H1 (cell line): ENCODE measurements around the gene AMH. TPM values are rescaled to one million over a fixed set of nuclear protein-coding genes. Genes with fewer than 3 reads are reported as not detected.

Source experiments
- CTCF ChIA-PET: fragments of 300-600 bp; sonication (Branson Sonifier 250); formaldehyde crosslinking; loops from one replicate; lab custom pipeline; 2021; ENCODE audit not compliant: partially characterized antibody; lab: Charles Lee
- POLR2A ChIA-PET: fragments of 300-600 bp; sonication (Branson Sonifier 250); formaldehyde crosslinking; loops from one replicate; lab custom pipeline; 2021; ENCODE audit warnings: inconsistent platforms; ENCODE audit not compliant: partially characterized antibody; lab: Charles Lee
- DNase-seq, 2 experiments: peaks; one replicate each; pipeline versions ENCODE4 v3.0.0 to v3.0.0-alpha.2; 2010 to 2022; ENCODE audit warnings: low spot score in 2 of 2, low read depth in 1 of 2, mixed read lengths in 1 of 2
- FAIRE-seq: peaks from 2 replicates; lab custom pipeline; 2011; peaks lifted over from hg19 to GRCh38; lab: Jason Lieb, UNC
- H2AFZ ChIP-seq: 2 replicates; pipeline ENCODE4 v1.8.1; 2012; ENCODE audit warnings: low read length, inconsistent platforms
- H2AK5ac ChIP-seq: 2 replicates; pipeline ENCODE4 v1.6.1; 2013; ENCODE audit warnings: low read depth, low read length
- H2BK120ac ChIP-seq: replicated peaks from 2 replicates; pipeline ENCODE3; 2013; ENCODE audit warnings: low read depth, low read length, inconsistent platforms
- H2BK12ac ChIP-seq: 2 replicates; pipeline ENCODE4 v1.6.1; 2013; ENCODE audit warnings: low read depth, low read length
- H2BK15ac ChIP-seq: 2 replicates; pipeline ENCODE4 v1.6.1; 2013; ENCODE audit warnings: low read length
- H2BK20ac ChIP-seq: 2 replicates; pipeline ENCODE4 v1.6.1; 2013; ENCODE audit warnings: low read length
- H2BK5ac ChIP-seq: 2 replicates; pipeline ENCODE4 v1.6.1; 2013; ENCODE audit warnings: low read depth, low read length
- H3K14ac ChIP-seq: 2 replicates; pipeline ENCODE4 v1.6.1; 2013; ENCODE audit warnings: inconsistent platforms; ENCODE audit not compliant: insufficient read length
- H3K18ac ChIP-seq: 2 replicates; pipeline ENCODE4 v1.6.1; 2013; ENCODE audit warnings: low read length; ENCODE audit errors: extremely low read depth
- H3K23ac ChIP-seq: 2 replicates; pipeline ENCODE4 v1.6.1; 2013; ENCODE audit warnings: inconsistent platforms; ENCODE audit not compliant: insufficient read length
- H3K23me2 ChIP-seq: 2 replicates; pipeline ENCODE4 v1.6.1; 2013; ENCODE audit warnings: low read depth, low read length
- H3K27ac ChIP-seq: 2 replicates; pipeline ENCODE4 v1.6.1; 2011; ENCODE audit warnings: low read depth, low read length, inconsistent platforms
- H3K27me3 ChIP-seq, 4 experiments: replicated peaks in 1 of 4; 1 replicate in 1 of 4; 2 replicates in 3 of 4; pipeline versions ENCODE4 v1.6.1 to v1.8.1; 2011 to 2013; ENCODE audit warnings: low read length in 3 of 4, mild to moderate bottlenecking in 3 of 4, inconsistent platforms in 2 of 4, mixed read lengths in 2 of 4, moderate library complexity in 1 of 4; ENCODE audit not compliant: control insufficient read depth in 3 of 4, insufficient read depth in 3 of 4; ENCODE audit errors: extremely low read depth in 1 of 4
- H3K36me3 ChIP-seq, 4 experiments: 2 replicates each; pipeline versions ENCODE4 v1.6.1 to v1.8.1; 2011 to 2013; ENCODE audit warnings: mild to moderate bottlenecking in 4 of 4, low read length in 3 of 4, moderate library complexity in 2 of 4, control low read depth in 1 of 4, inconsistent platforms in 1 of 4; ENCODE audit not compliant: insufficient read depth in 4 of 4, control insufficient read depth in 2 of 4
- H3K4ac ChIP-seq: replicated peaks from 2 replicates; pipeline ENCODE3; 2013; ENCODE audit warnings: low read length, low read depth, mixed read lengths, inconsistent platforms; ENCODE audit not compliant: insufficient read length
- H3K4me1 ChIP-seq, 4 experiments: replicated peaks in 1 of 4; 1 replicate in 1 of 4; 2 replicates in 3 of 4; pipeline versions ENCODE4 v1.6.1 to v1.8.1; 2011 to 2013; ENCODE audit warnings: low read length in 3 of 4, inconsistent platforms in 2 of 4, mixed read lengths in 1 of 4; ENCODE audit not compliant: insufficient read depth in 4 of 4, control insufficient read depth in 3 of 4
- H3K4me2 ChIP-seq, 2 experiments: 2 replicates each; pipeline versions ENCODE4 v1.6.1 to v1.8.1; 2011 to 2013; ENCODE audit warnings: low read depth in 2 of 2, low read length in 2 of 2, control low read depth in 1 of 2, inconsistent platforms in 1 of 2, mild to moderate bottlenecking in 1 of 2; ENCODE audit not compliant: insufficient read depth in 1 of 2
- H3K4me3 ChIP-seq, 4 experiments: fragments of 200-600, 300-600 bp in 1 of 4; sonication (generic), shearing (Covaris generic), sonication (Bioruptor Twin) in 1 of 4; 2 replicates each; pipeline versions ENCODE4 v1.5.1 to v1.8.1; 2011 to 2016; ENCODE audit warnings: low read length in 4 of 4, low read depth in 3 of 4, control low read depth in 2 of 4, inconsistent platforms in 2 of 4, mild to moderate bottlenecking in 2 of 4, mixed read lengths in 1 of 4, moderate library complexity in 1 of 4; ENCODE audit not compliant: insufficient read depth in 2 of 4; ENCODE audit errors: extremely low read depth in 1 of 4
- H3K56ac ChIP-seq: replicated peaks from 2 replicates; pipeline ENCODE3; 2013; ENCODE audit warnings: low read depth, mild to moderate bottlenecking, mixed read lengths, low read length, inconsistent platforms; ENCODE audit not compliant: insufficient read length
- H3K79me1 ChIP-seq: 2 replicates; pipeline ENCODE4 v1.6.1; 2013; ENCODE audit warnings: low read depth, low read length, control low read depth
- H3K79me2 ChIP-seq, 2 experiments: 2 replicates each; pipeline versions ENCODE4 v1.6.1 to v1.8.1; 2012 to 2013; ENCODE audit warnings: low read length in 2 of 2, mild to moderate bottlenecking in 2 of 2, inconsistent platforms in 1 of 2; ENCODE audit not compliant: insufficient read depth in 2 of 2, control insufficient read depth in 1 of 2
- H3K9ac ChIP-seq, 4 experiments: replicated peaks in 1 of 4; 1 replicate in 1 of 4; 2 replicates in 3 of 4; pipeline versions ENCODE4 v1.6.1 to v1.8.1; 2011 to 2013; ENCODE audit warnings: low read depth in 3 of 4, low read length in 3 of 4, control low read depth in 2 of 4, mild to moderate bottlenecking in 2 of 4, moderate library complexity in 2 of 4, inconsistent platforms in 1 of 4; ENCODE audit errors: extremely low read depth in 1 of 4
- H3K9me3 ChIP-seq, 2 experiments: 2 replicates each; pipeline versions ENCODE4 v1.6.1 to v1.8.1; 2012 to 2013; ENCODE audit warnings: mild to moderate bottlenecking in 2 of 2, moderate library complexity in 2 of 2, control low read depth in 1 of 2, inconsistent platforms in 1 of 2, low read depth in 1 of 2, low read length in 1 of 2, mixed read lengths in 1 of 2; ENCODE audit not compliant: insufficient read depth in 2 of 2
- H4K20me1 ChIP-seq, 2 experiments: replicated peaks in 1 of 2; 2 replicates each; pipeline versions ENCODE3 to v1.8.1; 2011 to 2013; ENCODE audit warnings: inconsistent platforms in 2 of 2, low read length in 2 of 2, mild to moderate bottlenecking in 1 of 2; ENCODE audit not compliant: insufficient read depth in 2 of 2, control insufficient read depth in 1 of 2
- H4K5ac ChIP-seq: 2 replicates; pipeline ENCODE4 v1.6.1; 2013; ENCODE audit warnings: low read length, low read depth, mixed read lengths, inconsistent platforms; ENCODE audit not compliant: insufficient read length
- H4K8ac ChIP-seq: 2 replicates; pipeline ENCODE4 v1.8.0; 2013; ENCODE audit warnings: mild to moderate bottlenecking, moderate library complexity, low read length, inconsistent platforms; ENCODE audit not compliant: insufficient read depth; ENCODE audit errors: extremely low read depth
- H4K91ac ChIP-seq: replicated peaks from 2 replicates; pipeline ENCODE3; 2013; ENCODE audit warnings: low read length, mixed read lengths, inconsistent platforms; ENCODE audit not compliant: insufficient read length
- POLR2AphosphoS5 ChIP-seq: IDR thresholded peaks from 2 replicates; pipeline ENCODE4 v1.6.1; 2011; ENCODE audit warnings: low read depth, low read length
- SIX5 ChIP-seq: IDR thresholded peaks from 2 replicates; pipeline ENCODE4 v1.6.1; 2011; ENCODE audit warnings: mild to moderate bottlenecking, low read depth, low read length
- WGBS, 2 experiments: shearing (Covaris generic) in 1 of 2; methylation state at CpG; one replicate each; pipeline versions ENCODE4 v1.1.6 to v1.1.7; 2013 to 2015; ENCODE audit warnings: low lambda C conversion rate in 2 of 2, mixed read lengths in 2 of 2, inconsistent platforms in 1 of 2, low coverage in 1 of 2, missing lambda C conversion rate in 1 of 2; ENCODE audit not compliant: insufficient replicate concordance in 2 of 2, insufficient coverage in 1 of 2, insufficient read length in 1 of 2; ENCODE audit errors: extremely low coverage in 1 of 2, missing lambda C conversion rate in 1 of 2; 5-methylcytosine and 5-hydroxymethylcytosine counted together
- polyA plus RNA-seq, 7 experiments: library from polyadenylated mRNA; depleted of rRNA in 3 of 7; stranded (reverse) in 5 of 7; unstranded in 2 of 7; fragments of >200 nt in 5 of 7; fragments of 200-250 nt in 2 of 7; gene quantifications; 1 replicate in 5 of 7; 2 replicates in 1 of 7; 4 replicates in 1 of 7; pipeline versions ENCODE4 v1.2.1 to v1.2.3, GENCODE V29; 2011 to 2013; ENCODE audit warnings: missing spikeins in 2 of 7, mixed read lengths in 2 of 7
- total RNA-seq: library from RNA; stranded (reverse); fragmentation: NEBNext Ultra II Directional; extraction: Animal tissue kit (Norgen Biotek cat#: 25700); gene quantifications from 2 replicates; pipeline ENCODE4 v1.2.1, GENCODE V29; 2021

The AMH gene
- total and polyA plus RNA-seq, 2 of the 8 experiments (the other 6 are each of a cell fraction or from before 2014, with no cell fraction given), result 10.5 to 15.4 TPM

DNA sequence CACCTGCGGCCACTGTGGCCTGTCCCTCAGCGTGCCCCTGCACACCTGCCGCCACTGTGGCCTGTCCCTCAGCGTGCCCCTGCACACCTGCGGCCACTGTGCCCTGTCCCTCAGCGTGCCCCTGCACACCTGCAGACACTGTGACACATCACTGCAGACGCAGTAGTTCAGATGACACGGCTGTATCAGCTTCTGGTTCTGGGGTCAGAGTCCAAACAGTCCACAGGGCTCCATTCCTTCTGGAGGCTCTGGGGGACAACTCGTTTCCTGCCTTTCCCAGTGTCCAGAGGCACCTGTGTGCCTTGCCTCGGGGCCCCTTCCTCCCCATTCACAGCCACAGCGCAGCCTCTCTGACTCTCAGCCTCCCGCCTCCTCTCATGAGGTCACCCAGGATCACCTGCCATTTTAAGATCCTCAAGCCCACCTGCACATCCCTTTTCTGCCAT lies 7.0 kb upstream of the AMH start:
- ChIA-PET CTCF (interaction anchor here (0.9 to 2.3 kb wide), 3 partner anchors 13 to 73 kb away, joined by 3 to 11 read pairs (median 3); no protein-coding TSS in a partner anchor), POLR2A (interaction anchor here (1.0 to 10.3 kb wide), 5 partner anchors 12 to 32 kb away, joined by 3 to 206 read pairs (median 13); partner anchors contain the start of genes AMH and JSRP1)
- Histone ChIP-seq H2AFZ (no peak overlapping the region), H4K8ac (no peak overlapping the region), H3K14ac (no peak overlapping the region), H3K9ac (0 out of 7 replicates have a peak overlapping the region, but pooled peaks of 1 of the 4 experiments have one; percentile 0), H3K4ac (no peak overlapping the region), H2BK20ac (no peak overlapping the region), H3K27me3 (no peaks in the 10 kb centered on the region), H2BK12ac (no peak overlapping the region), H3K79me1 (peaks cover 25% of the 10 kb centered on the region), H4K20me1 (peaks cover 42 to 65% of the 10 kb centered on the region in 2 experiments), H2BK15ac (no peak overlapping the region), H3K79me2 (peaks cover 44 to 70% of the 10 kb centered on the region in 2 experiments), H3K23ac (no peak overlapping the region), H2BK120ac (no peak overlapping the region), H4K5ac (no peak overlapping the region), H3K27ac (0 out of 2 replicates have a peak overlapping the region, but pooled peaks have one; percentile 12), H3K23me2 (peaks cover 5% of the 10 kb centered on the region; the same call in 1 of the 2 replicates), H3K4me1 (peaks cover 0 to 21% (median 14%) of the 10 kb centered on the region in 4 experiments; a peak in 6 of 7 replicates), H3K4me3 (no peak overlapping the region), H3K9me3 (no peaks in the 10 kb centered on the region), H2AK5ac (no peak overlapping the region), H2BK5ac (peak overlapping the region; percentile 12; the same call in 1 of the 2 replicates), H3K56ac (no peak overlapping the region), H3K4me2 (no peak overlapping the region), H3K36me3 (peaks cover 24 to 42% (median 40%) of the 10 kb centered on the region in 4 experiments), H3K18ac (no peak overlapping the region), H4K91ac (no peak overlapping the region)
- TF ChIP-seq POLR2AphosphoS5 (peak; percentile 29; the same call in 1 of the 2 replicates), SIX5 (no peak)
- WGBS, 2 experiments, result 90% methylated on average over 12 of the region's 12 CpGs; no CpG with 5 or more reads in 1 of the 2 experiments
- no peak for DNase-seq
- FAIRE-seq, result no peak
